ENCODE results near the gene KPNA6. TPM values are rescaled to one million over a fixed set of nuclear protein-coding genes. Genes with fewer than 3 reads are reported as not detected.
"Not testable (repeated sequence)": the region's sequence is repeated elsewhere in the genome, so short reads cannot be mapped to it uniquely, and the experiment has no call there.

Gene KPNA6
- total RNA-seq, 3 donors from 2014 or later = 35.5 to 53.1 (median 40.6) TPM

DNA sequence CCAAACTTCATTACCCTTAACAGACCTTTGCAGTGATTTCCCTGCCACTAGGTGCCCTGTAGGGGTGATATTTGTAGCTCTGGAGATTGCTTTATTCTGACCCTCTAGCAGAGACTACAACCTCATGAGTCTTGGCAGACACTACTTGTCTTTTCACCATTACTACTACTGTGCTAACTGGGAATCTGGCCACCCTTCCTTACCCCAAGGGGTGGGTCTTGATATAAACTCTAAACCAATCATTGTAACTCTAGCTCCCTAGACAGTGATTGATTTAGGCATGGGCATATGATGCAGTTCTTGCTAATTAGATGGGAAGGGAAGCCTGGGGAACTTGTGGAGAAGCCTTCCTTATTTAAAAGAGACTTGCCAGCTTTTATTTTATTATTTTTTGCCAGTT is 3.9 kb downstream of the KPNA6 start:
- Histone ChIP-seq H3K9me3 (no peaks in the 10 kb centered on the region), H3K4me3 (no peak overlapping the region), H3K4me1 (peaks cover 0 to 24% of the 10 kb centered on the region in 2 donors), H3K27ac (no peak overlapping the region), H3K36me3 (no peaks in the 10 kb centered on the region), H3K27me3 (no peaks in the 10 kb centered on the region)
- TF ChIP-seq POLR2A (IDR thresholded peaks at IDR 0.05) = no peak
- no peak for DNase-seq (ENCODE audit: low spot score in 2 of 2)
- intact Hi-C loops (cut with DNase I; ENCODE audit: low total_unique reads) = no loop called here

DNA sequence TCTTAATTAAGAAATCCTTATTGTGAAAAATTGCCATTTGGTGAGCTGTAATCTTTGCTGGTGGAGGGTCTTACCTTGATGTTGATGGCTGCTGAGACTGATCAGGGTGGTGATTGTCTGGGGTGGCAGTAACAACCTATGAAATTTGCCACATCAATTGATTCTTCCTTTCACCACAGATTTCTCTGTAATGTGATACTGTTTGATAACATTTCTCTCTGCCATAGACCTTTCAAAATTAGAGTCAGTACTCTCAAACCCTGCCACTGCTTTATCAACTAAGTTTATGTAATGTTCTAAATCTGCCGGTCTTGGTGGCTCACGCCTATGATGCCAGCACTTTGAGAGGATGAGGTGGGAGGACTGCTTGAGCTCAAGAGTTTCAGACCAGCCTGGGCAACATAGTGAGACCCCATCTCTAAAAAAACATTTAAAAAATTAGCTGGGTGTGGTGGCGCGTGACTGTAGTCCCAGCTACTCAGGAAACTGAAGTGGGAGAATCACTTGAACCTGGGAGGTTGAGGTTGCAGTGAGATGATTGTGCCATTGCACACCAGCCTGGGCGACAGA is 5.0 kb downstream of the KPNA6 start:
- no peak overlapping the region for H3K27ac ChIP-seq

DNA sequence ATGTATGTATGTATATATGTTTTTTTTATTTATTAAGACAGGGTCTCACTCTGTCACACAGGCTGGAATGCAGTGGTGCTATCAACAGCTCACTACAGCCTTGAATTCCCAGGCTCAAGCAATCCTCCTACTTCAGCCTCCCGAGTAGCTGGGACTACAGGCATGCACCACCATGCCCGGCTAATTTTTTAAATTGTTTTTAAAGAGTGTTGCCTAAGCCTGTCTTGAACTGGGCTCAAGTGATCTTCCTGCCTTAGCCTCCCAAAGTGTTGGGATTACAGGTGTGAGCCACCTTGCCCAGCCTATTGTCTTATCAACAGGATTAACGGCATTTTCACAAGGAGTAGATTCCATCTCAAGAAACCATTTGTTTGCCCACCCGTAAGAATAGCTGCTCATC is 5.6 kb downstream of the KPNA6 start:
- H3K36me3 ChIP-seq; H3K4me3 ChIP-seq; H3K27me3 ChIP-seq; intact Hi-C loops (cut with DNase I; ENCODE audit: low total_unique reads); DNase-seq (ENCODE audit: low spot score in 2 of 2); H3K9me3 ChIP-seq; H3K27ac ChIP-seq: not testable (repeated sequence)
- H3K4me1 ChIP-seq = peaks cover 0 to 24% of the 10 kb centered on the region in 2 donors

More for the DNA sequence above, 5.0 kb downstream of the KPNA6 start:
- H3K4me1 ChIP-seq = peaks cover 0 to 24% of the 10 kb centered on the region in 2 donors
- TF ChIP-seq POLR2AphosphoS5 (IDR thresholded peaks at IDR 0.05) (no peak), POLR2A (IDR thresholded peaks at IDR 0.05) (no peak)
- TF ChIP-seq, protein P1, sequence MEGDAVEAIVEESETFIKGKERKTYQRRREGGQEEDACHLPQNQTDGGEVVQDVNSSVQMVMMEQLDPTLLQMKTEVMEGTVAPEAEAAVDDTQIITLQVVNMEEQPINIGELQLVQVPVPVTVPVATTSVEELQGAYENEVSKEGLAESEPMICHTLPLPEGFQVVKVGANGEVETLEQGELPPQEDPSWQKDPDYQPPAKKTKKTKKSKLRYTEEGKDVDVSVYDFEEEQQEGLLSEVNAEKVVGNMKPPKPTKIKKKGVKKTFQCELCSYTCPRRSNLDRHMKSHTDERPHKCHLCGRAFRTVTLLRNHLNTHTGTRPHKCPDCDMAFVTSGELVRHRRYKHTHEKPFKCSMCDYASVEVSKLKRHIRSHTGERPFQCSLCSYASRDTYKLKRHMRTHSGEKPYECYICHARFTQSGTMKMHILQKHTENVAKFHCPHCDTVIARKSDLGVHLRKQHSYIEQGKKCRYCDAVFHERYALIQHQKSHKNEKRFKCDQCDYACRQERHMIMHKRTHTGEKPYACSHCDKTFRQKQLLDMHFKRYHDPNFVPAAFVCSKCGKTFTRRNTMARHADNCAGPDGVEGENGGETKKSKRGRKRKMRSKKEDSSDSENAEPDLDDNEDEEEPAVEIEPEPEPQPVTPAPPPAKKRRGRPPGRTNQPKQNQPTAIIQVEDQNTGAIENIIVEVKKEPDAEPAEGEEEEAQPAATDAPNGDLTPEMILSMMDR (IDR thresholded peaks at IDR 0.05) = no peak
- H3K4me3 ChIP-seq = no peak overlapping the region
- no peak for DNase-seq (ENCODE audit: low spot score in 2 of 2)
- H3K36me3 ChIP-seq = no peaks in the 10 kb centered on the region
- intact Hi-C loops (cut with DNase I; ENCODE audit: low total_unique reads) = no loop called here
- H3K27me3 ChIP-seq = no peaks in the 10 kb centered on the region
- H3K9me3 ChIP-seq = no peaks in the 10 kb centered on the region

DNA sequence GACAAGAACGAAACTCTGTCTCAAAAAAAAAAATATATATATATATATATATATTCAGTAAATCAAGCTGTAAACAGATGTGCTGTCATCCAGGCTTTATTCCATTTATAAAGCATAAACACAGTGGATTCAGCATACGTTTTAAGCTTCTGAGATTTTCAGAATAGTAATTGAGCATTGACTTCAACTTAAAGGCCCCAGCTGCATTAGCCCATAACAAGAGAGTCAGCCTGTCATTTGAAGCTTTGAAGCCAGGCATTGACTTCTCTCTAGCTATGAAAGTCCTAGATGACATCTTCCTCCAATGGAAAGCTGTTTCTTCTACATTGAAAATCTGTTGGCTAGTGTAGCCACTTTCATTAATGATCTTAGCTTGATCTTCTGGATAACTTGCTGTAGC is 6.6 kb downstream of the KPNA6 start:
- intact Hi-C loops (cut with DNase I; ENCODE audit: low total_unique reads) = no loop called here
- no peaks in the 10 kb centered on the region for H3K9me3 ChIP-seq
- DNase-seq (ENCODE audit: low spot score in 2 of 2) = no peak
- H3K27me3 ChIP-seq = no peaks in the 10 kb centered on the region
- H3K27ac ChIP-seq = no peak overlapping the region
- H3K4me1 ChIP-seq = peaks cover 0 to 24% of the 10 kb centered on the region in 2 donors
- H3K4me3 ChIP-seq = no peak overlapping the region
- no peaks in the 10 kb centered on the region for H3K36me3 ChIP-seq
- no peak for TF ChIP-seq POLR2AphosphoS5 (IDR thresholded peaks at IDR 0.05)
- no peak for TF ChIP-seq POLR2A (IDR thresholded peaks at IDR 0.05)

DNA sequence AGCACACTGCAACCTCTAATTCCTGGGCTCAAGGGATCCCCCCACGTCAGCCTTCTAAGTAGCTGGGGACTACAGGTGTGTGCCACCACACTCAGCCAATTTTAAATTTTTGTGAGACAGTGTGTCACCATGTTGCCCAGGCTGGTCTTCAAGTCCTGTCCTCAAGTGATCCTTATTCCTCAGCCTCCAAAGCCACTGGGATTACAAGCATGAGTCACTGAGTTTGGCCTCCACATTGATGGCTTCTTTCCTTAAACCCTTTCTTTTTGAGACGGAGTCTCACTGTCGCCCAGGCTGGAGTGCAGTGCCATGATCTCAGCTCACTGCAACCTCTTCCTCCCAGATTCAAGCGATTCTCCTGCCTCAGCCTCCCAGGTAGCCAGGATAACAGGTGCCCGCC is 7.6 kb downstream of the KPNA6 start:
- Histone ChIP-seq H3K36me3 (no peaks in the 10 kb centered on the region), H3K27ac (no peak overlapping the region), H3K4me1 (peaks cover 0 to 18% of the 10 kb centered on the region in 2 donors), H3K9me3 (no peaks in the 10 kb centered on the region), H3K4me3 (no peak overlapping the region), H3K27me3 (no peaks in the 10 kb centered on the region)
- intact Hi-C loops (cut with DNase I; ENCODE audit: low total_unique reads) = no loop called here
- TF ChIP-seq POLR2A (IDR thresholded peaks at IDR 0.05) = no peak
- TF ChIP-seq, protein P1 (IDR thresholded peaks at IDR 0.05) = no peak
- no peak for TF ChIP-seq POLR2AphosphoS5 (IDR thresholded peaks at IDR 0.05)
- DNase-seq (ENCODE audit: low spot score in 2 of 2) = no peak

DNA sequence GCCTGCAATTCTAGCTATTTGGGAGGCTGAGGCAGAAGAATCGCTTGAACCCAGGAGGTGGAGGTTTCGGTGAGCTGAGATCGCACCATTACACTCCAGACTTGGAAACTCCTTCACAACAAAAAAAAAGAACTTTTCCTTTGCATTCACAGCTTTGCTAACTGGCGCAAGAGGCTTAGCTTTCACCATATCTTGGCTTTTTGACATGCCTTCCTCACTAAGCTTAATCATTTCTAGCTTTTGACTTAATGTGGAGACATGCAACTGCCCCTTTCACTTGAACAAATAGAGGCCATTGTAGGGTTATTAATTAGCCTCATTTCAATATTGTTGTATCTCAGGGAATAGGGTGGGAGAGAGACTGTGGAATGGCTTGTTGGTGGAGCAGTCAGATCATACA is 8.7 kb downstream of the KPNA6 start:
- Histone ChIP-seq H3K4me1 (peaks cover 0 to 9% of the 10 kb centered on the region in 2 donors), H3K27ac (no peak overlapping the region)
- no peak for DNase-seq (ENCODE audit: low spot score in 2 of 2)

More for the DNA sequence above, 8.7 kb downstream of the KPNA6 start:
- intact Hi-C loops (cut with DNase I; ENCODE audit: low total_unique reads) = no loop called here
- Histone ChIP-seq H3K27me3 (no peaks in the 10 kb centered on the region), H3K36me3 (no peaks in the 10 kb centered on the region), H3K4me3 (no peak overlapping the region), H3K9me3 (no peaks in the 10 kb centered on the region)
- no peak for TF ChIP-seq POLR2A (IDR thresholded peaks at IDR 0.05)
- TF ChIP-seq, protein P1 (IDR thresholded peaks at IDR 0.05) = no peak
- no peak for TF ChIP-seq POLR2AphosphoS5 (IDR thresholded peaks at IDR 0.05)

All from breast epithelium (tissue), 4 donors.